GM12864 (cell line): ENCODE measurements around the gene NMT1.
A peak's percentile ranks its signal among the peaks of the same experiment; 100 is the strongest.

Experiments used
- DNase-seq: peaks from one replicate; pipeline ENCODE4 v3.0.0-alpha.2; 2011; ENCODE audit warnings: low read depth
- H3K4me3 ChIP-seq: 2 replicates; pipeline ENCODE4 v1.5.1; 2011; ENCODE audit warnings: mild to moderate bottlenecking, low read depth, low read length, control low read depth
- CTCF ChIP-seq: IDR thresholded peaks from 2 replicates; pipeline ENCODE4 v1.5.1; 2011; ENCODE audit warnings: low read depth, mild to moderate bottlenecking, moderate library complexity, low read length, control low read depth, inconsistent platforms; ENCODE audit errors: missing control alignments

The NMT1 gene

GRCh38 chr17:45067637-45068036, 6.5 kb downstream of the NMT1 start:
- TF ChIP-seq CTCF, result no peak
- DNase-seq, result no peak
- H3K4me3 ChIP-seq, result no peak overlapping the region

GRCh38 chr17:45070001-45070400, 8.9 kb downstream of the NMT1 start:
- no peak for TF ChIP-seq CTCF
- H3K4me3 ChIP-seq, result no peak overlapping the region
- DNase-seq, result no peak

- no peak for DNase-seq
- H3K4me3 ChIP-seq, result no peak overlapping the region
- TF ChIP-seq CTCF, result no peak
Observed at GRCh38 chr17:45070809-45071208, 9.7 kb downstream of the NMT1 start.

- no peak overlapping the region for H3K4me3 ChIP-seq
- TF ChIP-seq CTCF, result no peak
- DNase-seq, result no peak
Observed at GRCh38 chr17:45073414-45074070, 12.4 kb downstream of the NMT1 start.

- DNase-seq, result peak; percentile 49
- H3K4me3 ChIP-seq, result no peak overlapping the region
- no peak for TF ChIP-seq CTCF
Observed at GRCh38 chr17:45077643-45078042, 16.5 kb downstream of the NMT1 start.

GRCh38 chr17:45081047-45081703, 20.1 kb downstream of the NMT1 start:
- TF ChIP-seq CTCF, result no peak
- no peak overlapping the region for H3K4me3 ChIP-seq
- DNase-seq, result no peak

GRCh38 chr17:45086391-45086790, 25.3 kb downstream of the NMT1 start:
- TF ChIP-seq CTCF, result no peak
- no peak for DNase-seq
- no peak overlapping the region for H3K4me3 ChIP-seq
